ENCODE data around the gene PLXNA4.

DNA sequence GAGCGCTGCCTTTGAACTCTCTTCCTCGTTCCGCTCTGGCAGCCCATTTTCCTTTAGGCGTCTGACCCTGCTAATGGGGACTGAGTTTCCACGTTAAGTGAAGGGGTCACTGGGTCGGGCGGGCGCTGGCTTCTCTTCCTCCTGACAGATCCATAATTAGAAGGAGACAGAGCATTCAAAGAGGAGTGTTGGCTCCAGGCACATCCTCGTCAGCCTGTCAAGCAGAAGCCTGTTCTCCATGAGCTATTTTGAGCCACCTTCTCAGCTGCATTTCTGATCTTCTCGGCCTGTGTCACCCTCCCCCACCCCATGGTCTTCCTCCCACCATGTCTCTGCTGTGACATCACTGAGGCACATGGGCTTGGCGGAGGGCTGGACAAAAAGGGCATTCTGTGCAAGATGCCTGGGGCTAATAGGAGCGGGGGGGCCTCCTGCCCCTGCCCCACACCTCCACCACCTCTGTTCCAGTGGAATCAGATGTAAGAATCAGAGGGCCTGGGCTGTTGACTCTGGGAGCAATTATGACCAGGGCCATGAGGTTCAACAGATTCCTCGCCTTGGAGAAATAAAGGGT, 248.1 kb downstream of the PLXNA4 start:
- TF ChIP-seq, protein P1, sequence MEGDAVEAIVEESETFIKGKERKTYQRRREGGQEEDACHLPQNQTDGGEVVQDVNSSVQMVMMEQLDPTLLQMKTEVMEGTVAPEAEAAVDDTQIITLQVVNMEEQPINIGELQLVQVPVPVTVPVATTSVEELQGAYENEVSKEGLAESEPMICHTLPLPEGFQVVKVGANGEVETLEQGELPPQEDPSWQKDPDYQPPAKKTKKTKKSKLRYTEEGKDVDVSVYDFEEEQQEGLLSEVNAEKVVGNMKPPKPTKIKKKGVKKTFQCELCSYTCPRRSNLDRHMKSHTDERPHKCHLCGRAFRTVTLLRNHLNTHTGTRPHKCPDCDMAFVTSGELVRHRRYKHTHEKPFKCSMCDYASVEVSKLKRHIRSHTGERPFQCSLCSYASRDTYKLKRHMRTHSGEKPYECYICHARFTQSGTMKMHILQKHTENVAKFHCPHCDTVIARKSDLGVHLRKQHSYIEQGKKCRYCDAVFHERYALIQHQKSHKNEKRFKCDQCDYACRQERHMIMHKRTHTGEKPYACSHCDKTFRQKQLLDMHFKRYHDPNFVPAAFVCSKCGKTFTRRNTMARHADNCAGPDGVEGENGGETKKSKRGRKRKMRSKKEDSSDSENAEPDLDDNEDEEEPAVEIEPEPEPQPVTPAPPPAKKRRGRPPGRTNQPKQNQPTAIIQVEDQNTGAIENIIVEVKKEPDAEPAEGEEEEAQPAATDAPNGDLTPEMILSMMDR (IDR thresholded peaks at IDR 0.05; ENCODE audit: insufficient read depth, low read depth, low read length): no peak
- TF ChIP-seq EZH2 (IDR thresholded peaks at IDR 0.05; ENCODE audit: insufficient read depth, low read length): no peak

Measured in astrocyte (in vitro differentiated cells and primary cell).